ENCODE data around the gene EPHA3.

Gene EPHA3

DNA sequence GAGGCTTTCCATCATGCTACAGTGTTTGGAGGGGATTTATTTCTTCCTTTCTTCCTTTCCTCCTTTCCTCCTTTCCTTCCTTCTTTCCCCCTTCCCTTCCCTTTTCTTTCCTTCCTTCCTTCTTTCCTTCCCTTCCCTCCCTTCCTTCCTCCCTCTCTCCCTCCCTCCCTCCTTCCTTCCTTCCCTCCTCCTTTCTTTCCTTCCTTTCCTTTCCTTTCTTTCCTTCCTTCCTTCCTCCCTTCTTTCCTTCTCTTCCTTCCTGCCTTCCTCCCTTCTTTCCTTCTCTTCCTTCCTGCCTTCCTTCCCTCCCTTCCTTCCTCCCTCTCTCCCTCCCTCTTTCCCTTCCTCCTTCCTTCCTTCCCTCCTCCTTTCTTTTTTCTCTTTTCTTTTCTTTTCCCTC, 127.2 kb downstream of the EPHA3 start:
- no peak for DNase-seq

DNA sequence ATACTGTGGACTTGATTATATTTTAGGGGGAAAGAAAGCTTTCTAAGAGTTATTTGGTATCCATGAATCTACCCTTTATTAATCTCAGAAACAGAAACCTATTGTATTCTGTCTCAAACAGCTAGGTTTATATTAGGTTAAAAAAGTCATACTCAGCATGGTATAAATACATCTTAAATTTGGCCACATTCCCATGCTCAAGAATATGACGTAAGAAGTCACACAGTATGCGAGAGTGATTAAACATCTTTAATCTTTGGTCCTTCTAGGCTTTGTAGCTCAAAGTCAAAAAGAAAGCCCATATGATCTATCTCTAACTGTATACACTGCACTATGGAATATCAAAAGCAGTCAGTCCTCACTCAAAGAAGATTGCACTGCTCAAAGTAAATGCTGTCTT, 131.4 kb downstream of the EPHA3 start:
- DNase-seq: no peak

GRCh38 chr3:89239774-89240173, 132.4 kb downstream of the EPHA3 start:
- no peak for DNase-seq

GRCh38 chr3:89245612-89246011, 138.2 kb downstream of the EPHA3 start:
- no peak for DNase-seq

GRCh38 chr3:89246326-89246725, 138.9 kb downstream of the EPHA3 start:
- DNase-seq: no peak

- no peak for DNase-seq
Observed at GRCh38 chr3:89250742-89251141, 143.3 kb downstream of the EPHA3 start.

DNA sequence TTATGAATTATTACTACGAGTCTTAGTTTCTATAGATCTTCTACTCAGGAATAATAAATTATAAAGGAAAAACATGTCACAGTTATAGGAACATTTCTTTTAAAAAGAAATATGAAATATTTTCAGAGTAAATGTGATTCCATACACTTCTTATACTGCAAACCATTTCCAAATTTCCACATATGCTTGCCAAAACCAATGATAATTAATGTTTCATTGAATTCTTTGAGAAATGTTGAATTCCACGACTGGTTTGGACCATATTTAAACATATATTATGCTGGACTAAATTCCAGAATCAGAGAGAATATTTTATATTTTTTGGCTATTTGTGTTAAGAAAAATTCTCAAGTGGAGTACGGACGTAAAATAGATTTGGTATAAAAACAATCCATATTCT, 144.6 kb downstream of the EPHA3 start:
- no peak for DNase-seq

DNA sequence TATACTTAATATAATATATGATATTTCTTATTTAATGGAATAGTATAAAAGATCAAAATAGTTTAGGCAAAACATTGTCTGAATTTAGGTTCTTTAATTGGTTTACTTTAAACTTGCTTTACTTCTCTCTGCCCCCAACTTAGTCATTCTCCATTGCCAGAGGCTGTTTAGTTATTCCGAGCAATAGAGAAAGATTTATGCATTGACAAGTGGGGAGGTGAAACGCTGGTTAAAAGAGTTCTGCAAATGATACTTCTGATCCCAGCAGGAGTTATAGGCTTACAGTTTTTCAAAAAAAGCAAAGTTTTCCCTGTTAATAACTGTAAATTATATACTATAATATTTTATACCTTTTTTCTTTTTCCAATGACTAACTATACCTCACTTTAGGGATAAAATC, 145.4 kb downstream of the EPHA3 start:
- DNase-seq: no peak

DNA sequence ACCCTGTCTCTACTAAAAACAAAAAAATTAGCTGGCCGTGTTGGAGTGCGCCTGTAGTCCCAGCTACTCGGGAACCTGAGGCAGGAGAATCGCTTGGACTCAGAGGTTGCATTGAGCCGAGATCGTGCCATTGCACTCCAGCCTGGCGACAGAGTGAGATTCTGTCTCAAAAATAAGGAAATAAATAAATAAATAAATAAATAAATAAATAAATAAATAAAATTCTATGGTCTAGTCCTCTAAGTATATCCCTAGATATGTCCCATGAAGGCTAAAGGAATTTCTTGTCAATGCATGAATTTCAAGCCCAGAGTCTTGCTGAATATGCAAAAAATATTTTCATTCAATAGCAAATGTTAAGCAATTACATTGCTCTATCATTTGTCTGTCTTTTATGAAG, 149.0 kb downstream of the EPHA3 start:
- DNase-seq: no peak

- no peak for DNase-seq
Observed at GRCh38 chr3:89256882-89257281, 149.5 kb downstream of the EPHA3 start.

DNA sequence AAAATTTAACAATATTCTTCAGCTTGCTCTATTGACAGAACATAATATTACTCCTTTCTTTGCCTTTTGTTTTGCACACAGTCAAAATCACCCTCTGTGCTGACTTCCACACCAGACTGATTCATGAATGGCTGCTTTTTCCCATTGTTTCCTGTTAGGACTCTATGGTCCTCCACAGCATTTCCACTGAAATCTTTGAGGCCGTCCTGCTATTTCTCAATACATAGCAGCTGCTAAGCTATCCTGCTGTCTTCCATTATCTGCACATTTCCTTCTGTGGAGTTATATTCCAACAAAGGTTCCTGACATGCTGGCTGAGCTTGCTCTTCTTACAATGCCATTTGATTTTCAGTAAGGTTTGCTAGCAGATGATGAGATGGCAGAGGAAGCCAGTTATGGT, 153.3 kb downstream of the EPHA3 start:
- DNase-seq: no peak

- no peak for DNase-seq
Observed at GRCh38 chr3:89261673-89262072, 154.3 kb downstream of the EPHA3 start.

- DNase-seq: no peak
Observed at GRCh38 chr3:89262309-89262929, 155.0 kb downstream of the EPHA3 start.

- DNase-seq: no peak
Observed at GRCh38 chr3:89264037-89264560, 156.7 kb downstream of the EPHA3 start.

GRCh38 chr3:89266074-89266473, 158.7 kb downstream of the EPHA3 start:
- no peak for DNase-seq

DNA sequence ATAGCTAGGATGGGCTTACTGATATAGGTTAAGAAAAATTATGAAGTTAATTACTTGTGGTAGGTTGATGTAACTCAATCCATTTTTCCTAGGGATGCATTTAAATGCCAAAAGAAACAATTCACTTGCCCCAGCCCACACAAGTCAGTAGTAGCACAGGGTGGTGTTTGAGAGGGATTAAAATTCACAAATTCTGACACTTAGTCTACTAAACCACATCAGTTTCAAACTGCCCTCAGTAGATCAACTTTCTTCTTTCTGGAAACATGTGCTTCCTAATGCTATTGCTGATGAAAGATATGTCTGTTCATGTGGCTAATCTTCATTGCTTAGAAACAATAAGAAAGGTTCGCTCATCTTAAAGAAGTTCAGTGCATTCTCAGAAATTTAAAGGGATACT, 160.6 kb downstream of the EPHA3 start:
- DNase-seq: no peak

- DNase-seq: no peak
Observed at GRCh38 chr3:89270201-89270600, 162.8 kb downstream of the EPHA3 start.

GRCh38 chr3:89275001-89275400, 167.6 kb downstream of the EPHA3 start:
- DNase-seq: no peak

DNA sequence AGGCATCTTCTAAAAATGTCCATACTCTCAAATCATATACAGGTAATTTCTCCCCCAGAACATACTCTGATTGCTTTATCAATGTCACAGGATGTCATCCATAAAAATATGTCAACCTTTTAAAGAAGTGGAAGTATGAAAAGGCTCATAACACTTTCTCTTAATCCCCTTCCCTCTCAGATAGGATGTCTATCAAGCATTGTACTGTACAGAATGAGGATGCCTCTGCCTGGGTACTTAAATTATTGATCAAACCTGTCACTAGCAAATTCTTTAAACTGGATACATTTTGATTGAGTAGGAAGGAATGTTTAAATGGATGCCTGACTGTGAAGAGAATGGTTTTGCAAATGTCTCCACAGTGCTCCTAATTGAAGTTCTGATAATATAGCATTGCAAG, 168.7 kb downstream of the EPHA3 start:
- no peak for DNase-seq

- no peak for DNase-seq
Observed at GRCh38 chr3:89278302-89279025, 171.0 kb downstream of the EPHA3 start.

- no peak for DNase-seq
Observed at GRCh38 chr3:89280301-89280700, 172.9 kb downstream of the EPHA3 start.

- no peak for DNase-seq
Observed at GRCh38 chr3:89280822-89281365, 173.5 kb downstream of the EPHA3 start.

DNA sequence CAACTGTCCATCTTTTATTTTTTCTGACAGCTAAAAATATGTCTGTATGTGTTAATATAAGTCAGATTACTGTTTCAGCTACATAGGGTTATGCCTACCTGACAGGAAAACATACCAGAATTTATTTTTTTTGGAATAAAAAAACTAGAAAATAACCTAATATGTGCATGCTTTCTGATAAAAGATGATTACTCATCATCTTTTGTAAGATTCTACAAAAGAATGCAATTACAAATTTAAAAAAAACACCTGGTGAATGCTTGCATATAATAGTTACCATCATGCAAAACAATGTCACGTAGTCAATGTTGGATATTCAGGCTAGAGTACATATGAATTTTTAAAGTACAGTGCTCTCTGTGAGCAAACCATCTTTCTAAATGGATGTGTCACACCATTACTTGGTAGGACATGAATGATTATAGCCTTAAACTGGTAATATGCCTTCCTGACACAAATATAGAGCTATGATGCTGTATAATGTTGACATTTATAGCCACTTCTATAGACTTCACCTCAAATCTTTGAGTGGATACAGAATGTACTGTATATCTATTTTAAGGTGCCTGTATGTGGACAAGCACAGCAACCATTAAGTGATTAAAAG, 180.6 kb downstream of the EPHA3 start:
- no peak for DNase-seq

All from CD4-positive, alpha-beta T cell treated with Interferon alpha-2 for 1 hour (primary cell).